Small intestine (tissue), 7 donors: Measurements from ENCODE around the gene DCHS1. TPM values are rescaled to one million over a fixed set of nuclear protein-coding genes. Genes with fewer than 3 reads are reported as not detected.

Experiments
- DNase-seq, 2 donors: peaks; one replicate each; pipeline versions ENCODE4 v3.0.0 to v3.0.0-alpha.2; 2013
- FAIRE-seq: peaks from 2 replicates; lab custom pipeline; 2012; peaks lifted over from hg19 to GRCh38; lab: Jason Lieb, UNC
- H3K27ac ChIP-seq, 3 donors: one replicate each; pipeline ENCODE4 v1.5.1; 2013; ENCODE audit warnings: low read length in 2 of 3, mild to moderate bottlenecking in 2 of 3, control low read depth in 1 of 3, inconsistent platforms in 1 of 3, low read depth in 1 of 3, moderate library complexity in 1 of 3
- H3K27me3 ChIP-seq, 3 donors: one replicate each; pipeline ENCODE4 v1.6.1; 2013; ENCODE audit warnings: low read length in 3 of 3, inconsistent platforms in 1 of 3; ENCODE audit not compliant: control insufficient read depth in 3 of 3, insufficient read depth in 3 of 3
- H3K36me3 ChIP-seq, 3 donors: one replicate each; pipeline ENCODE4 v1.6.1; 2013; ENCODE audit warnings: low read length in 3 of 3, inconsistent platforms in 1 of 3, low read depth in 1 of 3, mild to moderate bottlenecking in 1 of 3, moderate library complexity in 1 of 3; ENCODE audit not compliant: control insufficient read depth in 3 of 3, insufficient read depth in 2 of 3
- H3K4me1 ChIP-seq, 3 donors: one replicate each; pipeline ENCODE4 v1.6.1; 2013; ENCODE audit warnings: low read length in 2 of 3, inconsistent platforms in 1 of 3, low read depth in 1 of 3, mild to moderate bottlenecking in 1 of 3, moderate library complexity in 1 of 3; ENCODE audit not compliant: control insufficient read depth in 3 of 3, insufficient read depth in 2 of 3
- H3K4me3 ChIP-seq, 3 donors: one replicate each; pipeline ENCODE4 v1.5.1; 2013; ENCODE audit warnings: low read length in 3 of 3, control low read depth in 1 of 3, inconsistent platforms in 1 of 3, low read depth in 1 of 3, mild to moderate bottlenecking in 1 of 3, moderate library complexity in 1 of 3
- H3K9me3 ChIP-seq, 2 donors: one replicate each; pipeline ENCODE4 v1.6.1; 2013; ENCODE audit warnings: low read depth in 1 of 2, low read length in 1 of 2; ENCODE audit not compliant: control insufficient read depth in 2 of 2, insufficient read depth in 1 of 2
- WGBS, 3 donors: extraction: QIAGEN DNeasy Blood & Tissue Kit; methylation state at CpG; one replicate each; pipeline ENCODE4 v1.1.7; 2013; 5-methylcytosine and 5-hydroxymethylcytosine counted together
- polyA plus RNA-seq, 4 donors: library from polyadenylated mRNA; stranded (reverse) in 3 of 4; unstranded in 1 of 4; fragments of 200-250 nt in 3 of 4; fragments of 120-200 nt in 1 of 4; gene quantifications; one replicate each; pipeline versions ENCODE4 v1.2.1 to v1.2.3, GENCODE V29; 2013
- donor health status: healthy with polysubstance abuse.
- donor health status: control.
- donor health status: control.
- donor health status: Bipolar disorder and iron deficiency.
- donor health status: healthy.

The DCHS1 gene
- polyA plus RNA-seq, 4 donors: under 0.01 to 10.7 (median 3.6) TPM

DNA sequence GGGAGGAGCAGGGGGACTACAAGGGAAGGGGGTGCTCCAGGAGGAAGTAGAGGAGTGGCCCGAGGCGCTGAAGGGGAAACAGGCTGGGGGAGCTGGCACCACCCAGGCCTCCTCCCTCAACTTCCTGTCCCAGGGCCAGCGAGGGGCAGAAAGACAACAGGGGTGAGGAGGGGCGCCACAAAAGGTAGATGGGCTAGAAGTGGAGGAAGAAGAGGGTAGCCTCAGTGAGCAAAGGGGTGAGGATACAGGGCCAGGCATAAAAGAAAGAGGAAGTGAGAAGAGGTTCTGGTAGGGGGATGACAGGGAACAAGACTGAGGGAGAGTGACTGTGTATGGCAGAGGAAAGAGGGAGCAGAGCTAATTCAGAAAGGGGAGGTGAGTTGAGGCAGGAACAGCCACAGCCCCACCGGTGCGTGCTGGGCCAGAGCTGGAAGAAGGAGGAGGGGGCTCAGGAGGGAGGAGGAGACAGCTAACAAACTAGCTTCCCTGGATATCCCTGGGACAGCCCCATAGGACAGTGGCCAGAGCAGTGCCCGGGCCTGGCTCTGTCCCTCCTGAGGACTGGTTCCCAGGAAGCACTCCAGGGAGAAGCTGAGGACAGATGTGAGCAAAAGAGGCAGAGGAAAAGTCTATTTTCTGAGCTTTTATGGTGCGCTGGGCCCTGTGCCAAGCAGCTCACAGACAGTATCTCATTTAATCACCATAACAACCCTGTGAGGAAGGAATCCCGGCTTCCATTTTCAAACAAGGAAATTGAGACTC, 8.5 kb downstream of the DCHS1 start:
- WGBS, 3 donors: 38 to 70% (median 62%) methylated on average over 9 of the region's 9 CpGs
- DNase-seq (peak in 1 of 2 donors; percentile 31), FAIRE-seq (no peak)
- Histone ChIP-seq H3K27ac (peak overlapping the region in 2 of 3 donors; percentile 75 to 78), H3K27me3 (peaks cover 0 to 14% (median 0%) of the 10 kb centered on the region in 3 donors), H3K9me3 (no peaks in the 10 kb centered on the region), H3K4me3 (no peak overlapping the region), H3K36me3 (peaks cover 0 to 3% (median 0%) of the 10 kb centered on the region in 3 donors), H3K4me1 (peaks cover 0 to 18% (median 6%) of the 10 kb centered on the region in 3 donors)

DNA sequence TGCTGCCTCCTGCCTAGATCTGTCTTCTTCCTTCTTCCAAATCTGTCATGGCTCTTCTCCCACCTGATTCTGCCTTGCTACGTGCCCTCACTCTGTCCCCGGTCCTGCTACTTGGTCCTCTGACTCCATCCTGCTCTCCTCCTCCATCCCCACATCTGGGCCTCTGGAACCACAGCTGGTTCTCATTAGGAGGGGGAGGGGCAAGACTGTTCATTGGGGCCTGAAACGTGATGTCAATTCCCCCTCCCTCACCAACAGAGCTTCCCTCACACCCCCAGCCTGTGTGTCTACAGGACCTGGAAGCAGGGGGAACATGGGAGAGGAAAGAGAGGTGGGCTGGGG, 9.1 kb downstream of the DCHS1 start:
- WGBS, 3 donors: 45 to 71% (median 70%) methylated on average over 3 of the region's 3 CpGs
- no peak for FAIRE-seq
- H3K4me3 ChIP-seq: no peak overlapping the region
- peaks cover 0 to 18% (median 6%) of the 10 kb centered on the region in 3 donors for H3K4me1 ChIP-seq
- peaks cover 0 to 3% (median 0%) of the 10 kb centered on the region in 3 donors for H3K36me3 ChIP-seq
- no peaks in the 10 kb centered on the region for H3K9me3 ChIP-seq
- peak in 1 of 2 donors; percentile 32 for DNase-seq
- peaks cover 0 to 14% (median 0%) of the 10 kb centered on the region in 3 donors for H3K27me3 ChIP-seq
- peak overlapping the region in 2 of 3 donors; percentile 75 to 78 for H3K27ac ChIP-seq

DNA sequence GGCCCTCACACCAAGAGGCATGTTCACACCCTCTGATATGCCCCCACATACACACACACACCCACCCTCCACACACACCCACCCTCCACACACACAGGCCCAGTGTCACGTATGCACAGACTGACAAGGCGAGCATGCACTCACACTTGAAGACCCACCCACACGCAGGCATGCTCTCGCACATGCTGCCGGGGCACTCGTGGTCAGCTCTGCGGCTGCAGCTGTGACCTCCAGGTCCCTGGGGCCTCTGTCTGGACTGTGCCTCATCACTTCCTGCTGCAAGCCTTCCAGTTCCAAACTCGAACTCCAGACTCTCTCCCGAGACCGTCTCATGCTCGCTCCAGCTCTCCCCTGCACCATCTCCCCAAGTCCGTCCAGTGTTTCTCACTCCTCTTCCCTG, 9.5 kb downstream of the DCHS1 start:
- no peak for FAIRE-seq
- H3K4me1 ChIP-seq: peaks cover 0 to 18% (median 6%) of the 10 kb centered on the region in 3 donors
- no peak for DNase-seq
- no peaks in the 10 kb centered on the region for H3K9me3 ChIP-seq
- peak overlapping the region in 2 of 3 donors; percentile 75 to 78 for H3K27ac ChIP-seq
- 53 to 91% (median 74%) methylated on average over 11 to 12 of the region's 12 CpGs for WGBS, 3 donors
- H3K27me3 ChIP-seq: peaks cover 0 to 11% (median 0%) of the 10 kb centered on the region in 3 donors
- H3K36me3 ChIP-seq: peaks cover 0 to 6% (median 0%) of the 10 kb centered on the region in 3 donors
- H3K4me3 ChIP-seq: no peak overlapping the region

DNA sequence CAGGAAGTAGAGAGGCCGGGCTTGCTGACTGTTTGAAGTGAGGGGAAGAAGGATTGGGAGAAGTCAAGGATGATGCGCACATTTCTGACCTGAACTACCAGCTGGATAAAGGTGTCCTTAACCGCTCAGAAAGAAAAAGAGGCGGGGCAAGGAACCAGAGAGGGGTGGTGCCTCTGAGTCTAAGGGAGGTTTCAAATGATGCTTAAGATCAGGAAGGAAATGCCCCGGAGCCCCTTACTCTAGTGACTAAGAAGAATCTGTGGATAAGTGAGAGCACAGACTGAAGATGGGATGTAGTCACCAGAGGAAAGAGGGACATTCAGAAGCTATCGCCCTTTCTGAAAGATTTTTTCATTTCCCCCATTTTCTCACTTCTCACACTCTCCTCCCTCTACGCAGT, 12.7 kb downstream of the DCHS1 start:
- Histone ChIP-seq H3K4me1 (peaks cover 0 to 13% (median 3%) of the 10 kb centered on the region in 3 donors), H3K4me3 (no peak overlapping the region), H3K27ac (no peak overlapping the region), H3K27me3 (no peaks in the 10 kb centered on the region), H3K9me3 (no peaks in the 10 kb centered on the region), H3K36me3 (peaks cover 0 to 24% (median 0%) of the 10 kb centered on the region in 3 donors)
- DNase-seq: no peak
- WGBS, 3 donors: 83 to 85% (median 84%) methylated on average over 7 of the region's 7 CpGs
- no peak for FAIRE-seq

DNA sequence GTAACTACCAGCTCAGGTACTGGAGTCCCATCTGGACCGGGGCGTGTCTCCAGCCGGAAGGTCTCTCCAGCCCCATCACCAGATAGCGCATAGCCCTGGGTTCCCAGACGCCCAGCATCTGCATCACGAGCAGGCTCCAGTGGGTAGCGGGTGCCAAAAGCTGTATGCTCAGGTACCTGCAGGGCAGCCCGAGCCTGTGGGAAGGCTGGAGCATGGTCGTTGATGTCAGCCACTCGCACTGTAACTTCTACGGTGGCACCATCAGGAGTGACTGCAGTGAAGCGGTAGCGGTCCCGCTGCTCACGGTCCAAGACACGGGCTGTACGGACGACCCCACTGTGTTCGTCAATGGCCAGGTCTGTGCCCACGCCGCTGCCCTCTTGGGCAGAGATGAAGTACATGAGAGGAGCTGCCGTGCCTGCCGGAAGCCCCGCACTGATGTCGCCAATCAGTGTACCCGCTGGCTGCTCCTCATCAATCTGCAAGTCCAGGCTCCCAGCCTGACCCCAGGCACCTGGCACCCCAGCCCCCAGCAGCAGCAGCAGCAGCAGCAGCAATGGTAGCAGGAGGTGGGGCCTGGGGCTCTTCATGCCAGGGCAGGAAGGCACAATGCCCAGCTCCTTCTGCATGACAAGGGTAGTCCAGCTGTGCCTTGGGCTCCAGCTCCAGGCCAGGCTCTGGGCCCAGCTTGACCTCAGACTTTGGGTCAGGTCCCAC, 14.5 kb downstream of the DCHS1 start:
- FAIRE-seq: no peak

DNA sequence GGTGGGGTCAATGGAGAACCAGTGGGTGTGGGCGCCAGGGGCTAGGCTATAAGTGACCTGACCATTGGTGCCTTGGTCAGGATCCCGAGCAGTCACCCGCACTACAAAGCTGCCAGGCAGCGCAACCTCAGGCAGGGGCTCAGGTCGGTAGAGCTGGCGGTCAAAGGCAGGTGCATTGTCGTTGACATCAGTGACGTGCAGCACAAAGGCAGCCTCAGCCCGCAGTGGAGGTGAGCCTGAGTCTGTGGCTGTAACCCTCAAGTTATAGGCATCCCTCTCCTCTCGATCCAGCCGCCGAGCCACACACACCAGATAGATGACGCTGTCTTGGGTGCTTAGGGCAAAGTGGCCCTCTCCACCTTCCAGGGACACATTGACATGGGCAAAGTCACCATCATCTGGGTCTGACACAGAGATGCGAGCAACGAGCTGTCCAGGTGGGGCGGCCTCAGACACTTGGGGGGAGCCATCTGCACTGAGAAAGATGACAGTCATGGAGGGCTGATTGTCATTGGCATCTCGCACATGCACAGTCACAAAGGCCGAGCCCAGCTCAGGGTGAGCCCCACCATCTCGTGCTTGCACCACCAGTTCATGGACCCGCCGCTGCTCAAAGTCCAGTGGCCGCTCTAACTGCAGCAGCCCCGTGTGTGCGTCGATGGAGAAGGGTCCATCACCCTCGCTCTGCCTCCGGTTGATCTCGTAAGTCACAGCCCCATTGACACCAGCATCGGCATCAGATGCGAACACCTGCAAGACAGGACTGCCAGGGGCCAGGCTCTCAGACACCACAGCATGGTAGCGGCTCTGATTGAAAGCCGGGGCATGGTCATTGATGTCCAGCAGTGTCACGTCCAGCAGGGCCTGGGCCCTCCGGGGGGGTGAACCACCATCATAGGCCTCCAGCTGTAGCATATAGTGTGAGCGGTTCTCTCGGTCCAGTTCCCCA, 15.3 kb downstream of the DCHS1 start:
- DNase-seq (no peak), FAIRE-seq (no peak)
- Histone ChIP-seq H3K27ac (no peak overlapping the region), H3K4me3 (no peak overlapping the region), H3K4me1 (peaks cover 0 to 9% (median 0%) of the 10 kb centered on the region in 3 donors), H3K9me3 (no peaks in the 10 kb centered on the region), H3K27me3 (no peaks in the 10 kb centered on the region), H3K36me3 (peaks cover 0 to 25% (median 0%) of the 10 kb centered on the region in 3 donors)
- WGBS, 3 donors: 90 to 94% (median 92%) methylated on average over 34 to 36 of the region's 36 CpGs

More for the DNA sequence above, 14.5 kb downstream of the DCHS1 start:
- no peak for DNase-seq
- Histone ChIP-seq H3K4me3 (no peak overlapping the region), H3K27me3 (no peaks in the 10 kb centered on the region), H3K9me3 (no peaks in the 10 kb centered on the region), H3K4me1 (peaks cover 0 to 3% (median 0%) of the 10 kb centered on the region in 3 donors), H3K36me3 (peaks cover 0 to 25% (median 0%) of the 10 kb centered on the region in 3 donors), H3K27ac (no peak overlapping the region)
- 95 to 96% (median 96%) methylated on average over 26 of the region's 26 CpGs for WGBS, 3 donors

DNA sequence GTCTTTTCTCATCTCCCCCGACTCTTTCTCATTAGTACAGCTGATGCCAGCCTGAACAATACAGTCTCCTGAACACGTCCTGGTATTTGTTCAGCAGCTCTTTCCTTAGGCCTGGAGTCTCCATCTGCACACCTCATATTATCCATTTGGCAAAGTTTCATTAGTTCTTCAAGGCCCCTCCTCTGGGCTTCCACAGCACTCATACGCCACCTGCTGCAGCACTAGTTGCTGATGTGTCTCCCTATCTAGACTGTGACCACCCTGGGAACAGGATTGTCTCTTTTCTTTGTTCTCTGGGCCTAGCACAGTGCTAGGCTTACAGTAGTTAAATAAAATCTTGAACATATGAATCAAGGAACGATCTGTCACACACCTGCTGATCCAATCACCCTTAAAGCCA, 17.2 kb downstream of the DCHS1 start:
- FAIRE-seq (no peak), DNase-seq (no peak)
- Histone ChIP-seq H3K9me3 (no peaks in the 10 kb centered on the region), H3K4me1 (peaks cover 0 to 11% (median 0%) of the 10 kb centered on the region in 3 donors), H3K27ac (peak overlapping the region in 1 of 3 donors; percentile 5), H3K4me3 (no peak overlapping the region), H3K27me3 (no peaks in the 10 kb centered on the region), H3K36me3 (peaks cover 0 to 34% (median 0%) of the 10 kb centered on the region in 3 donors)
- WGBS, 3 donors: 61 to 67% (median 61%) methylated on average over 4 of the region's 4 CpGs
